Right ventricle myocardium inferior (tissue), 1 donor: ENCODE results near the gene HNRNPA2B1. TPM values are rescaled to one million over a fixed set of nuclear protein-coding genes. Genes with fewer than 3 reads are reported as not detected.

Experiments used
- total RNA-seq: library from RNA; stranded (reverse); fragmentation: NEBNext Ultra II Directional; extraction: Animal tissue kit (Norgen Biotek cat#: 25700); gene quantifications from one replicate; pipeline ENCODE4 v1.2.1, GENCODE V29; 2021
- donor health status: DM: no; HTN: yes; CAD: no; lungs with severe emphysema.

Gene HNRNPA2B1
- total RNA-seq, 1 donor from 2014 or later = 396 TPM

Other genes starting within 250 kb of the HNRNPA2B1 start
- 1.4 TPM for gene NFE2L3, start 48.5 kb downstream of the HNRNPA2B1 start, total RNA-seq
- 59.3 TPM for gene CBX3, start 999 bp upstream of the HNRNPA2B1 start, total RNA-seq
- 1.9 TPM for gene SNX10, start 91.1 kb upstream of the HNRNPA2B1 start, total RNA-seq